GM10248 (cell line): ENCODE results near the gene SRM.
"Not testable (repeated sequence)": the region's sequence is repeated elsewhere in the genome, so short reads cannot be mapped to it uniquely, and the experiment has no call there.

Experiments
- CTCF ChIA-PET: fragments of 300-600 bp; sonication (Branson Sonifier 250); formaldehyde crosslinking; extraction: SDS; loops from one replicate; lab custom pipeline; 2021; ENCODE audit warnings: antibody characterized with exemption; lab: Yijun Ruan, JAX
- POLR2A ChIA-PET: fragments of 350-650 bp; sonication (Branson Sonifier 250); formaldehyde crosslinking; extraction: SDS; loops from one replicate; lab custom pipeline; 2020; ENCODE audit warnings: antibody characterized with exemption; lab: Yijun Ruan, JAX
- DNase-seq: peaks from one replicate; pipeline ENCODE4 v3.0.0; 2012; ENCODE audit errors: extremely low spot score
- TF ChIP-seq, protein P1 (sequence below): IDR thresholded peaks from 2 replicates; pipeline ENCODE4 v1.5.1; 2012; ENCODE audit warnings: mild to moderate bottlenecking, low read depth; ENCODE audit errors: extremely low read depth, missing control alignments, control extremely low read depth

The SRM gene

DNA sequence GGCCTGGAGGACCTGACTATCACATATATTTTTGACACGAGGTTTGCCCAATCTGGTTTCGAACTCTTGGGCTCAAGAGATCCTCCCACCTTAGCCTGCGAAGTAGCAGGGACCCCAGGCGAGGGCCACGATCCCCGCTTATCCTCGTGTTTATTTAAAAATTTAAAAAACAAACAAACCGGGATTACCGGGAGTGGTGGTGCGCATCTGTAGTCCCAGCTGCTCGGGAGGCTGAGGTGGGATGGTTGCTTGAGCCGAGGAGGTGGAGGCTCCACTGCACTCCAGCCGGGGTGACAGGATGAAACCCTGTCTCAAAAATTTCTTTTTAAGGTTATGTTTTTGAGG, 40.3 kb upstream of the SRM start:
- POLR2A ChIA-PET: no interaction called here
- CTCF ChIA-PET: interaction anchor here (1.5 to 2.5 kb wide), 2 partner anchors 62 to 142 kb away, joined by 4 to 20 read pairs; no protein-coding TSS in a partner anchor
- TF ChIP-seq, protein P1, sequence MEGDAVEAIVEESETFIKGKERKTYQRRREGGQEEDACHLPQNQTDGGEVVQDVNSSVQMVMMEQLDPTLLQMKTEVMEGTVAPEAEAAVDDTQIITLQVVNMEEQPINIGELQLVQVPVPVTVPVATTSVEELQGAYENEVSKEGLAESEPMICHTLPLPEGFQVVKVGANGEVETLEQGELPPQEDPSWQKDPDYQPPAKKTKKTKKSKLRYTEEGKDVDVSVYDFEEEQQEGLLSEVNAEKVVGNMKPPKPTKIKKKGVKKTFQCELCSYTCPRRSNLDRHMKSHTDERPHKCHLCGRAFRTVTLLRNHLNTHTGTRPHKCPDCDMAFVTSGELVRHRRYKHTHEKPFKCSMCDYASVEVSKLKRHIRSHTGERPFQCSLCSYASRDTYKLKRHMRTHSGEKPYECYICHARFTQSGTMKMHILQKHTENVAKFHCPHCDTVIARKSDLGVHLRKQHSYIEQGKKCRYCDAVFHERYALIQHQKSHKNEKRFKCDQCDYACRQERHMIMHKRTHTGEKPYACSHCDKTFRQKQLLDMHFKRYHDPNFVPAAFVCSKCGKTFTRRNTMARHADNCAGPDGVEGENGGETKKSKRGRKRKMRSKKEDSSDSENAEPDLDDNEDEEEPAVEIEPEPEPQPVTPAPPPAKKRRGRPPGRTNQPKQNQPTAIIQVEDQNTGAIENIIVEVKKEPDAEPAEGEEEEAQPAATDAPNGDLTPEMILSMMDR: no peak
- DNase-seq: no peak

DNA sequence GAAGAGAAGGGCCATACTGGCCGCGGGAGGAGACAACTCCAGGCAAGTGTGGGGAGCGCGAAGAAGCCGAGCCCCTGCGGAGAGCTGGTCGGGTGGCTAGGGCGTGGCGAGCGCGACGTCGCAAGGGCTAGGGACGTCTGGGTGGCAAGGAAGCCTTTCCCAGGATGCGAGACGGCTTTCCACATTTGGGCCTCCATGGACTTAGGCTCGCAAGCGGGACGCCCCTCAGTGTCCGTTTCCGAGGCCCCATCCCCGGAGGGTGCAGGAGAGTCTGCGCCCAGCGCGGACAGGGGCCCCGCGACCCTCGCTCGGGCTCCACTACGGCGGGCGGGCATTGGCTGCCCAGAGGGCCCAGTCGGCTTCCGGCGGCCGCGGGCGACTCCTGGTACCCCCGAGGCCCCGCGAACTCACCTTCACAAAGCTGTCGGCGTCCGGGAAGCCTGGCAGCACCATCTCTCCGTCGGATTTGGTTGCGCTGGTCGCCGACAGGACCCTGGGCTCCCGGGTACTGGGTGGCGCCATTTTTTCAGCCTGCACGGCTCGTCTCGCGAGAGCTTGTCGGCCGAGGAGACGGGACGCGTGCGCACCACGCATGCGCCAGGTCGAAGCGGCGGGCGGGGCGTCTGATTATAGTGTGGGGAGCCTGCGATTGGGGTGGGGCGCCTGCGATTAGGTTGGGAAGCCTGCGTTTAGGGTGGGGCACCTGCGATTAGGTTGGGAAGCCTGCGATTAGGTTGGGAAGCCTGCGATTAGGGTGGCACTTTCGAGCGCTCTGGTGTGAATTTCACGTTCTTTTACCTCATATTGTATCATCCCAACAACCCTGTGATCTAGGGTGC, 39.7 kb upstream of the SRM start, which contains the start of gene EXOSC10:
Gene EXOSC10, minus strand, starts transcription at position 560 of the 839 bp plus-strand sequence. Its CDS starts 38 bp downstream, at position 522.
- peak; percentile 99 for DNase-seq
- ChIA-PET CTCF (interaction anchor here (1.0 to 2.5 kb wide), 7 partner anchors 10 to 670 kb away, joined by 3 to 20 read pairs (median 4); partner anchors contain the start of gene CENPS), POLR2A (no interaction called here)
- TF ChIP-seq, protein P1: no peak

DNA sequence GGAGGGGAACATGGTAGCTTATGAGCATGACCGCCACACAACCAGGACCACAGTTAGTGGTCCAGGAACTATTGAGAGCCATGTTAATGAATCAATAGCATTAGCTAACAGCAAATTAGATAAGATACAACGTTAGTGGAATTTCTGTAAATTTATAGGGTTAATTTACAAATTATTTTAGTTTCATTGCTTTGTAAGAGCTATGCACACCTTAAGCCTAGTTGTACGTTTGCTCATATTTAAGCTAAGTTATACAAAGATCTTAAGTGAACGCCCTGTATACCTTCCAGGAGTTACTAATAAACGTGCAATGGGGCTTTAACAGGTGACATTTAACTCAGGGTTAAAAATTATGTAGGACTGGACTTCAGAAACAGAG, 39.1 kb upstream of the SRM start:
- ChIA-PET POLR2A (no interaction called here), CTCF (interaction anchor here (1.0 to 2.5 kb wide), 7 partner anchors 10 to 669 kb away, joined by 3 to 20 read pairs (median 4); partner anchors contain the start of gene CENPS)
- DNase-seq: no peak
- TF ChIP-seq, protein P1: no peak

DNA sequence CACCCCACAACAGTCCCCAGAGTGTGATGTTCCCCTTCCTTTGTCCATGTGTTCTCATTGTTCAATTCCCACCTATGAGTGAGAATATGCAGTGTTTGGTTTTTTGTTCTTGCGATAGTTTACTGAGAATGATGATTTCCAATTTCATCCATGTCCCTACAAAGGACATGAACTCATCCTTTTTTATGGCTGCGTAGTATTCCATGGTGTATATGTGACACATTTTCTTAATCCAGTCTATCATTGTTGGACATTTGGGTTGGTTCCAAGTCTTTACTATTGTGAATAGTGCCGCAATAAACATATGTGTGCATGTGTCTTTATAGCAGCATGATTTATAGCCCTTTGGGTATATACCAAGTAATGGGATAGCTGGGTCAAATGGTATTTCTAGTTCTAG, 24.0 kb upstream of the SRM start:
- POLR2A ChIA-PET, CTCF ChIA-PET, DNase-seq: not testable (repeated sequence)

DNA sequence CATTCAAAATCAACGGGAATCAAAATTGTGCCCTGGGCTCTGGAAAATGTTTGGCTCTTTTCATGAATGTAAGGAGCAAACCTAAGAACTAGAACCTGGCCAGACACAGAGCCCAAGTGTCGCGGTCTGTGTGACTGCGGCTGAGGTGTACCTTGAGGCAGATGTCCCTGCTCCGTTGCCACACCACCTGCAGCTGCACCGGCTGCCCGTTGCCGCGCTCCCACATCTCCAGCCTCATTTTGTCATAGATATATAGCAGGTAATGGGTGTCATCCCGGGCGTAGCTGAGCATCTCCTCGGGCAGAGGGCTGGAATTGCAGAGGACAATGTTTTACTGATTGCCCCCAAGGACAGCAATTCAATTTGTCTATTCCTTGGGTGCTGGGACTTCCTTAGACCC, 21.1 kb upstream of the SRM start:
- CTCF ChIA-PET: interaction anchor here (1.0 to 2.0 kb wide), 6 partner anchors 10 to 562 kb away, joined by 3 to 9 read pairs (median 4); partner anchors contain the start of gene SRM
- POLR2A ChIA-PET: no interaction called here
- no peak for DNase-seq
- TF ChIP-seq, protein P1: no peak

DNA sequence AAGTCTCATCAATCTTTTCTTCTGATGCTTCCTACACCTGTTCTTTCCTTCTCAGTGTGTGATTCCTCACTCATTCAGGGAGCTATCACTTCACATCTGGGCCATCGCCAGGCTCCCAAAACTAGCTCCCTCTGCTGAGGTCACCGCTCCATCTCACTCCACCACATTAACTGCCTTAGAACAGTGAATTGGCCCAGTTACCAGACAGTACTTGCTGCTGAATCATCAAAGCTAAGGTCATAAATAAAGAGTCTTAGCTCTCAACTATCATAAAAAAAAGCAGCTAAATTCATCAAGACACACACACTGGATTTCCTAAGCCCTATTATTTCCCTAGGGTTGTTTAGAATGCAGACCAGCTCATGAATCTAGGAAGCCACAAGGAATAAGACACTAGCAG, 18.8 kb upstream of the SRM start:
- DNase-seq: no peak
- ChIA-PET CTCF (interaction anchor here (1.2 to 4.4 kb wide), 5 partner anchors 9 to 40 kb away, joined by 4 to 28 read pairs (median 4); partner anchors contain the start of gene SRM), POLR2A (interaction anchor here (0.5 kb wide), 1 partner anchor 160 kb away, joined by 3 read pairs; no protein-coding TSS in a partner anchor)
- TF ChIP-seq, protein P1: no peak

DNA sequence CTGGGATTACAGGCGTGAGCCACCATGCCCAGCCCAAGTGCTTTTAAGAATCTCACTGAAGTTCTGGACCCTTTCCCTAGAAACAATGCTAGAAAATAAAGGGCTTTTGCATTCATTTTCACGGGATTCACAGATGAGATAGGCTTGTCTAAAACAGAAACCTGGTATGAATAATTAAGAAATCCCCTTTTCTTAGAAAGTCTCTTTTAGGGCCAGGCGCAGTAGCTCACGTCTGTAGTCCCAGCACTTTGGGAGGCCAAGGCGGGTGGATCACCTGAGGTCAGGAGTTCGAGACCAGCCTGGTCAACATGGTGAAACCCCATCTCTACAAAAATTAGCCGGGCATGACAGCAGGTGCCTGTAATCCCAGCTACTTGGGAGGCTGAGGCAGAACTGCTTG, 13.6 kb upstream of the SRM start:
- POLR2A ChIA-PET: interaction anchor here (0.6 to 1.0 kb wide), 2 partner anchors 36 to 159 kb away, joined by 3 to 4 read pairs; no protein-coding TSS in a partner anchor
- DNase-seq: peak; percentile 58
- CTCF ChIA-PET: interaction anchor here (1.1 to 6.7 kb wide), 7 partner anchors 11 to 591 kb away, joined by 3 to 52 read pairs (median 4); partner anchors contain the start of genes FBXO6 and SRM
